ENCODE results near the gene KSR2.

The KSR2 gene

DNA sequence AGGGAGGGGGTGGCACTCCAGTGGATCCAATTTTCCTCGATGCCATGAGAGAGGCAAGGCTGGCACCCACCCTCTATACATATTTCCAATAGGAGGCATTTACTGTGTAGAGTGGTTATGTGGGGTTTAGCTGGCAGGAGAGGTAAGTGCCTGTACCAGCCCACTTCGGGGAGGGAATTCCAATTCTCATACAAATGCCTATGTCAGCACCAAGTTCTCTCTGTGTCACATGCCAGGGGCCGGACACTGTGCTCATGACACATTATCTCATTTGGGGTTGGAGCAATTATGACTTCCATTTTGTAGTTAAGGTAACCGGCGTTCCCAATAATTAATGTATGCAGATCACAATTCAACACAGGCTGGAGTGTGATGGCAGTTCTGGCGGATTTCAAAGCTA lies 284.3 kb downstream of the KSR2 start:
- Histone ChIP-seq H3K4me1 (peaks cover 0 to 3% (median 0%) of the 10 kb centered on the region in 4 donors), H3K4me3 (no peak overlapping the region), H3K27me3 (no peaks in the 10 kb centered on the region), H3K9me3 (no peaks in the 10 kb centered on the region), H3K36me3 (no peaks in the 10 kb centered on the region), H3K27ac (no peak overlapping the region)
- no peak for TF ChIP-seq CTCF (IDR thresholded peaks at IDR 0.05)
- no peak for DNase-seq
- intact Hi-C loops (cut with DNase I; ENCODE audit: low total_unique reads) = no loop called here

DNA sequence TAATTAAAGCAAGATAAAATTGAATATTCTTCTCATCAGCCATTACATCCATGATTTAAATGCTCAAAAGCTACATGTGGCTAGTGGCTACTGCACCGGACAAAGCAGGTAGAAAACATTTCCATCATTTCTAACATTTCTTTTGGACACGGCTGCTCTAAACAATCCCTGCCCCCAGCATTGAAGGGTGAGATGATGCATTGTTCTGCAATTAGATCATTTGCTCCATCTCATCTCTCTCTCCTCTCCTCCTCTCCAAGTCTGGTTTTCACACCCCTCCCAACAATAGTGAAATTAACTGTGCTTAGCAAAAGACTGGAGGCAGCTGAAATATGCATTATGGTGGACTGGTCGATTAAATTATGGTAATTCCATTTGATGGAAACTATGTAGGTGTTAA lies 288.5 kb downstream of the KSR2 start:
- peaks cover 0 to 2% (median 0%) of the 10 kb centered on the region in 4 donors for H3K4me1 ChIP-seq
- no peak overlapping the region for H3K4me3 ChIP-seq
- H3K36me3 ChIP-seq = no peaks in the 10 kb centered on the region
- H3K27ac ChIP-seq = no peak overlapping the region
- intact Hi-C loops (cut with DNase I; ENCODE audit: low total_unique reads) = no loop called here
- H3K27me3 ChIP-seq = no peaks in the 10 kb centered on the region
- H3K9me3 ChIP-seq = peaks cover 0 to 2% (median 0%) of the 10 kb centered on the region in 3 donors
- no peak for DNase-seq
- TF ChIP-seq CTCF (IDR thresholded peaks at IDR 0.05) = no peak

GRCh38 chr12:117679776-117680175 lies 289.0 kb downstream of the KSR2 start:
- no peak overlapping the region for H3K27ac ChIP-seq
- peaks cover 0 to 2% (median 0%) of the 10 kb centered on the region in 3 donors for H3K9me3 ChIP-seq
- H3K27me3 ChIP-seq = no peaks in the 10 kb centered on the region
- no peak for DNase-seq
- intact Hi-C loops (cut with DNase I; ENCODE audit: low total_unique reads) = no loop called here
- H3K4me1 ChIP-seq = no peaks in the 10 kb centered on the region
- no peak for TF ChIP-seq CTCF (IDR thresholded peaks at IDR 0.05)
- no peak overlapping the region for H3K4me3 ChIP-seq
- no peaks in the 10 kb centered on the region for H3K36me3 ChIP-seq

GRCh38 chr12:117674763-117675162 lies 294.0 kb downstream of the KSR2 start:
- no peak for DNase-seq
- no peak overlapping the region for H3K27ac ChIP-seq
- no peaks in the 10 kb centered on the region for H3K36me3 ChIP-seq
- H3K9me3 ChIP-seq = peaks cover 0 to 2% (median 0%) of the 10 kb centered on the region in 3 donors
- no peaks in the 10 kb centered on the region for H3K27me3 ChIP-seq
- no peak overlapping the region for H3K4me3 ChIP-seq
- intact Hi-C loops (cut with DNase I; ENCODE audit: low total_unique reads) = no loop called here
- TF ChIP-seq CTCF (IDR thresholded peaks at IDR 0.05) = no peak
- no peaks in the 10 kb centered on the region for H3K4me1 ChIP-seq

DNA sequence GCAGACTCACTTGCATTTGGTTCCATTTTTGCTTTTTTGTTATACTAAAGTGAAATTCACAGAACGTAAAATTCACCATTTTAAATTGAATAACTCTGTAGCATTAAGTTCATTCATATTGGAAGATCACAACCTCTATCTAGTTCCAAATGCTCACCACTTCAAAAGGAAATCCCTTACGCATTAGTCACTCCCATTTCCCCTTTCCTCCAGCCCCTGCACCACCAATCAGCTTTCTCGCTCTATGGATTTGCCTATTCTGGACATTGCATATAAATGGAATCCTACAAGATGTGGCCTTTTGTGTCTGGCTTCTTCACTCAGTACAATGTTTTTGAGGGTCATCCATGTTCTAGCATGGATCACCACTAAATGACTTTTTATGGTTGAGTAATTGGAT lies 294.5 kb downstream of the KSR2 start:
- Histone ChIP-seq H3K9me3 (peaks cover 0 to 2% (median 0%) of the 10 kb centered on the region in 3 donors), H3K36me3 (no peaks in the 10 kb centered on the region), H3K27ac (no peak overlapping the region), H3K4me1 (no peaks in the 10 kb centered on the region), H3K27me3 (no peaks in the 10 kb centered on the region), H3K4me3 (no peak overlapping the region)
- no peak for TF ChIP-seq CTCF (IDR thresholded peaks at IDR 0.05)
- intact Hi-C loops (cut with DNase I; ENCODE audit: low total_unique reads) = no loop called here
- DNase-seq = no peak

DNA sequence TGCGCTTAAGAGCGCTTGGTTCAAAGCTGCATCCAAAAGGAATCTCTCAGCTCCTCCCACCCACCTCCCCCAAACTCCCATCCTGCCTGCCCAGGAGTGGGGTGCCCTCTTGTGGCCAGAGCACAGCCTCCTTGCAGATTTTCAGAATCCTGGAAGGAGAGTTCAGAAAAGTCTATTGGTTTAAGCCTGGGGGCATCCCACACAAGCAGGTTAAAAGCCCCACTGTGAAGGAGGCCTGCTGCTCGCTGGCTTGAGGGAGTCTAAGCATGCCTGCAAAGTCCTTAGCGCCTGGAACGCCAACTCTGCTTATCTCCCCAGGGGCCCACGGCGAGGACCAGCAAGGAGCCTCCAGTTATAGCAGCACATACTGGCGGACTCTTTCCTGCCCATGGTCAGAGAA lies 297.1 kb downstream of the KSR2 start:
- intact Hi-C loops (cut with DNase I; ENCODE audit: low total_unique reads) = no loop called here
- no peaks in the 10 kb centered on the region for H3K36me3 ChIP-seq
- no peaks in the 10 kb centered on the region for H3K4me1 ChIP-seq
- H3K27me3 ChIP-seq = no peaks in the 10 kb centered on the region
- no peak for DNase-seq
- H3K27ac ChIP-seq = no peak overlapping the region
- TF ChIP-seq CTCF (IDR thresholded peaks at IDR 0.05) = no peak
- H3K4me3 ChIP-seq = no peak overlapping the region
- no peaks in the 10 kb centered on the region for H3K9me3 ChIP-seq
